DMS53 (cell line): ENCODE measurements around the gene TMEM151A.

ENCODE experiments used
- DNase-seq: peaks from one replicate; lab custom pipeline; 2025; lab: John Stamatoyannopoulos, UW

Gene TMEM151A

GRCh38 chr11:66283461-66284105, 8.1 kb upstream of the TMEM151A start:
- no peak for DNase-seq

GRCh38 chr11:66284526-66285078, 7.1 kb upstream of the TMEM151A start:
- no peak for DNase-seq

GRCh38 chr11:66285250-66285947, 6.3 kb upstream of the TMEM151A start:
- no peak for DNase-seq

GRCh38 chr11:66286699-66287098, 5.0 kb upstream of the TMEM151A start:
- no peak for DNase-seq

GRCh38 chr11:66287211-66287888, 4.3 kb upstream of the TMEM151A start:
- DNase-seq, result no peak

GRCh38 chr11:66287889-66288670, 3.6 kb upstream of the TMEM151A start:
- DNase-seq, result no peak

- DNase-seq, result peak; percentile 100
Observed at GRCh38 chr11:66288671-66289547, 2.8 kb upstream of the TMEM151A start, which contains the start of gene YIF1A. TSS of gene YIF1A (minus strand) at chr11:66289143. CDS start at chr11:66288985, 158 bp downstream.

GRCh38 chr11:66289548-66290329, 2.0 kb upstream of the TMEM151A start:
- DNase-seq, result peak; percentile 69

GRCh38 chr11:66290330-66290621, 1.4 kb upstream of the TMEM151A start:
- no peak for DNase-seq

GRCh38 chr11:66291303-66291705, 390 bp upstream of the TMEM151A start:
- DNase-seq, result peak; percentile 51

GRCh38 chr11:66292543-66293332, 1.0 kb downstream of the TMEM151A start:
- peak; percentile 52 for DNase-seq

GRCh38 chr11:66293352-66293751, 1.7 kb downstream of the TMEM151A start:
- DNase-seq, result no peak

- no peak for DNase-seq
Observed at GRCh38 chr11:66293777-66294625, 2.3 kb downstream of the TMEM151A start.

GRCh38 chr11:66294626-66295620, 3.2 kb downstream of the TMEM151A start:
- no peak for DNase-seq

- DNase-seq, result no peak
Observed at GRCh38 chr11:66297610-66298009, 5.9 kb downstream of the TMEM151A start.

GRCh38 chr11:66299186-66299585, 7.5 kb downstream of the TMEM151A start:
- DNase-seq, result no peak

GRCh38 chr11:66302656-66303055, 11.0 kb downstream of the TMEM151A start:
- DNase-seq, result no peak
